Right lobe of liver (tissue), 6 donors: ENCODE data around the gene CLDN19. TPM values are rescaled to one million over a fixed set of nuclear protein-coding genes. Genes with fewer than 3 reads are reported as not detected.

ENCODE experiments used
- ATAC-seq, 4 donors: fragments of 200-7000 bp; cut with Tn5 transposase; one replicate each; pipeline ENCODE4 v1.9.1; 2020; ENCODE audit warnings: mild to moderate bottlenecking in 4 of 4, moderate library complexity in 4 of 4
- DNase-seq, 3 donors: peaks; one replicate each; pipeline ENCODE4 v3.0.0-alpha.2; 2020
- H3K27ac ChIP-seq, 3 donors: fragments of 200-600 bp; one replicate each; pipeline ENCODE4 v1.8.0; 2022
- H3K27me3 ChIP-seq, 2 donors: fragments of 200-600 bp; one replicate each; pipeline ENCODE4 v1.8.0; 2022
- H3K36me3 ChIP-seq, 4 donors: fragments of 200-600 bp; sonication (generic) in 1 of 4; one replicate each; pipeline versions ENCODE4 v1.5.1 to v1.8.0; 2017 to 2022; ENCODE audit warnings: control low read depth in 1 of 4
- H3K4me1 ChIP-seq, 4 donors: fragments of 200-600 bp; sonication (generic) in 1 of 4; one replicate each; pipeline versions ENCODE4 v1.5.1 to v1.8.0; 2017 to 2022; ENCODE audit warnings: control low read depth in 1 of 4
- H3K4me3 ChIP-seq, 3 donors: fragments of 200-600 bp; one replicate each; pipeline ENCODE4 v1.8.0; 2022
- H3K9me3 ChIP-seq, 4 donors: fragments of 200-600 bp; sonication (generic) in 1 of 4; one replicate each; pipeline versions ENCODE4 v1.5.1 to v1.8.0; 2017 to 2022; ENCODE audit warnings: control low read depth in 1 of 4
- CTCF ChIP-seq, 4 donors: fragments of 200-600 bp in 3 of 4; fragments of 450-650 bp in 1 of 4; IDR thresholded peaks; one replicate each; pipeline versions ENCODE4 v1.5.1 to v1.8.0; 2016 to 2022; ENCODE audit warnings: antibody characterized with exemption in 4 of 4, mild to moderate bottlenecking in 2 of 4
- POLR2A ChIP-seq: fragments of 450-650 bp; IDR thresholded peaks from one replicate; pipeline ENCODE4 v1.6.1; 2017; ENCODE audit warnings: antibody characterized with exemption, mild to moderate bottlenecking
- WGBS: methylation state at CpG from one replicate; pipeline ENCODE4 v1.1.6; 2018; ENCODE audit warnings: low coverage, low lambda C conversion rate; ENCODE audit not compliant: insufficient coverage; ENCODE audit errors: missing lambda C conversion rate; 5-methylcytosine and 5-hydroxymethylcytosine counted together
- intact Hi-C, 2 donors: fragments of 100-400 bp; cut with DNase I; formaldehyde crosslinking; loops; one replicate each; pipeline versions ENCODE4 v1.11.2 to v1.14.1; 2022
- total RNA-seq, 6 experiments: library from RNA; depleted of rRNA in 2 of 6; stranded (reverse); fragments of >200 nt in 2 of 6; fragmentation: NEBNext Ultra II Directional in 3 of 6; extraction: Animal tissue kit (Norgen Biotek cat#: 25700) in 3 of 6; gene quantifications; one replicate each; pipeline versions ENCODE4 v1.1.0 to v1.2.4, GENCODE V29; 2016 to 2023
- donor health status: DM: no; HTN: yes; CAD: no.
- donor health status: DM: no; HTN: no; CAD: no.
- donor health status: DM: no; HTN: no; CAD: no.
- donor health status: DM: no; HTN: yes; CAD: no.
- donor health status: DM: no; HTN: yes; CAD: no.

CLDN19 gene
- total RNA-seq, 6 experiments from 2014 or later = 1.0 TPM; not detected in 5

- Histone ChIP-seq H3K27me3 (no peaks in the 10 kb centered on the region), H3K36me3 (no peaks in the 10 kb centered on the region), H3K4me1 (peaks cover 0 to 7% (median 0%) of the 10 kb centered on the region in 4 donors), H3K9me3 (no peaks in the 10 kb centered on the region), H3K27ac (no peak within 1 kb of the TSS), H3K4me3 (peak within 1 kb of the TSS; percentile 14 to 35 (median 21))
- intact Hi-C loops = no loop called here
- TF ChIP-seq CTCF (IDR thresholded peaks at IDR 0.05) (no peak), POLR2A (no peak)
- peak; percentile 44 to 53 (median 50) for ATAC-seq
- WGBS = 17% methylated on average over 13 of the region's 54 CpGs
- peak in 1 of 3 donors; percentile 30 for DNase-seq
These were observed 45.1 kb upstream of the CLDN19 start, which contains the start of gene TMEM269 for GRCh38 chr1:42784946-42785693. TMEM269 (plus strand) TSS chr1:42784991; CDS start chr1:42789894, 4,903 bp downstream.

GRCh38 chr1:42784547-42784945, 44.5 kb upstream of the CLDN19 start:
- DNase-seq (no peak), ATAC-seq (peak in 2 of 4 donors; percentile 5 to 12)
- H3K4me1 ChIP-seq = peaks cover 0 to 7% (median 0%) of the 10 kb centered on the region in 4 donors
- H3K27ac ChIP-seq = no peak overlapping the region
- H3K36me3 ChIP-seq = no peaks in the 10 kb centered on the region
- no peaks in the 10 kb centered on the region for H3K9me3 ChIP-seq
- no peak for TF ChIP-seq CTCF (IDR thresholded peaks at IDR 0.05)
- TF ChIP-seq POLR2A = no peak
- no peak overlapping the region for H3K4me3 ChIP-seq
- intact Hi-C loops = no loop called here
- no peaks in the 10 kb centered on the region for H3K27me3 ChIP-seq
- WGBS = 93% methylated on average over 9 of the region's 18 CpGs

- no peaks in the 10 kb centered on the region for H3K36me3 ChIP-seq
- no peak overlapping the region for H3K27ac ChIP-seq
- peaks cover 0 to 7% (median 0%) of the 10 kb centered on the region in 4 donors for H3K4me1 ChIP-seq
- TF ChIP-seq CTCF (IDR thresholded peaks at IDR 0.05) = no peak
- TF ChIP-seq POLR2A = no peak
- intact Hi-C loops = no loop called here
- H3K4me3 ChIP-seq = no peak overlapping the region
- H3K9me3 ChIP-seq = no peaks in the 10 kb centered on the region
- ATAC-seq (no peak), DNase-seq (no peak)
- no peaks in the 10 kb centered on the region for H3K27me3 ChIP-seq
- 92% methylated on average over 2 of the region's 2 CpGs for WGBS
These were observed 43.1 kb upstream of the CLDN19 start for GRCh38 chr1:42783092-42783491.

GRCh38 chr1:42780176-42780575, 40.1 kb upstream of the CLDN19 start:
- 90% methylated on average over 1 of the region's 1 CpG for WGBS
- Histone ChIP-seq H3K27ac (no peak overlapping the region), H3K4me3 (no peak overlapping the region), H3K4me1 (peaks cover 0 to 7% (median 0%) of the 10 kb centered on the region in 4 donors), H3K27me3 (no peaks in the 10 kb centered on the region), H3K9me3 (no peaks in the 10 kb centered on the region), H3K36me3 (peaks cover 0 to 26% (median 0%) of the 10 kb centered on the region in 4 donors)
- DNase-seq (no peak), ATAC-seq (no peak)
- intact Hi-C loops = no loop called here
- TF ChIP-seq POLR2A (no peak), CTCF (IDR thresholded peaks at IDR 0.05) (no peak)
